ENCODE measurements around the gene GAL3ST2.

Gene GAL3ST2

GRCh38 chr2:241844066-241844728 lies 67.6 kb downstream of the GAL3ST2 start:
- H3K9me3 ChIP-seq (ENCODE audit: severe bottlenecking) = no peaks in the 10 kb centered on the region
- ATAC-seq (ENCODE audit: low read depth) = peak; percentile 83
- peaks cover 16% of the 10 kb centered on the region for H3K27me3 ChIP-seq (ENCODE audit: insufficient read depth, poor library complexity, severe bottlenecking)
- TF ChIP-seq, protein P1, sequence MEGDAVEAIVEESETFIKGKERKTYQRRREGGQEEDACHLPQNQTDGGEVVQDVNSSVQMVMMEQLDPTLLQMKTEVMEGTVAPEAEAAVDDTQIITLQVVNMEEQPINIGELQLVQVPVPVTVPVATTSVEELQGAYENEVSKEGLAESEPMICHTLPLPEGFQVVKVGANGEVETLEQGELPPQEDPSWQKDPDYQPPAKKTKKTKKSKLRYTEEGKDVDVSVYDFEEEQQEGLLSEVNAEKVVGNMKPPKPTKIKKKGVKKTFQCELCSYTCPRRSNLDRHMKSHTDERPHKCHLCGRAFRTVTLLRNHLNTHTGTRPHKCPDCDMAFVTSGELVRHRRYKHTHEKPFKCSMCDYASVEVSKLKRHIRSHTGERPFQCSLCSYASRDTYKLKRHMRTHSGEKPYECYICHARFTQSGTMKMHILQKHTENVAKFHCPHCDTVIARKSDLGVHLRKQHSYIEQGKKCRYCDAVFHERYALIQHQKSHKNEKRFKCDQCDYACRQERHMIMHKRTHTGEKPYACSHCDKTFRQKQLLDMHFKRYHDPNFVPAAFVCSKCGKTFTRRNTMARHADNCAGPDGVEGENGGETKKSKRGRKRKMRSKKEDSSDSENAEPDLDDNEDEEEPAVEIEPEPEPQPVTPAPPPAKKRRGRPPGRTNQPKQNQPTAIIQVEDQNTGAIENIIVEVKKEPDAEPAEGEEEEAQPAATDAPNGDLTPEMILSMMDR (IDR thresholded peaks at IDR 0.05; ENCODE audit: poor library complexity, severe bottlenecking) = peak; percentile 12
- H3K36me3 ChIP-seq (ENCODE audit: low read depth) = no peaks in the 10 kb centered on the region
- no peaks in the 10 kb centered on the region for H3K4me1 ChIP-seq (ENCODE audit: insufficient read depth, poor library complexity, severe bottlenecking)
- peak; percentile 45 for DNase-seq (ENCODE audit: low spot score)
- peak overlapping the region; percentile 16 for H3K4me3 ChIP-seq (ENCODE audit: severe bottlenecking)
- no peak overlapping the region for H3K27ac ChIP-seq (ENCODE audit: poor library complexity, severe bottlenecking)

DNA sequence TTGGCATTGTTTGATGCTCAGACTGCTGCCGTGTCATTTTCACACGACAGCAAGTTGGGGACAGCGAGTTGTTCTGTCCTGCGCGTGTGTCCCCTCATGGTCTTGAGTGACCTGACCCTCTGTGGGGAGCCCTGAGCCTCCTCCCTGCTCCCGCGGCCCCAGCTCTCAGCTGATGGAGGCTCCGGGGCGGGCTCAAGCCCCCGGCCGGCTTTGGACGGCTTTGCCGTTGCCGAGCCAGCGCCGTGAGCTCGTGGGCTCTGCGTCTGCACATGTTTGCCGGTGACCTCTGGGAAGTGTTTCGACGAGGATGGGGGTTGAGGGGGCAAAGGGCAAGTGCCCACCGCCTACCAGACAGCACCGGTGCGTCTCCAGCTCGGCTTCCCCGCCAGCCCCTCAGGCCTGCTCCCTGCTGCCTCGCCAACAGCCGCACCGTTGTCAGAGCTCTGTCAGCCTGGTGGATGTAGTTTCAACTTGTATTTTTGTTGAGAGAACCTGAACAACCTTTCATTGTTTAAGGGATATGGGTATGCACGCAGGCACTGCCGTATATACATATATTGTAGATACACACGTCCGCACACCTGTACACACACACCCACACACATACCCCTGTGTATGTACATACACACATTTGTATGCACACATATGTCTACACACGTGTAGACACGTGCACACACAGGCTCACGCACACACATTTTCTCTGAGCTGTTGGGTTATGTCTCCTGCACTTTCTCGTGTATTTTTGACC lies 68.4 kb downstream of the GAL3ST2 start:
- H3K27ac ChIP-seq (ENCODE audit: poor library complexity, severe bottlenecking) = no peak overlapping the region
- H3K9me3 ChIP-seq (ENCODE audit: severe bottlenecking) = no peaks in the 10 kb centered on the region
- H3K4me3 ChIP-seq (ENCODE audit: severe bottlenecking) = no peak overlapping the region
- peaks cover 16% of the 10 kb centered on the region for H3K27me3 ChIP-seq (ENCODE audit: insufficient read depth, poor library complexity, severe bottlenecking)
- DNase-seq (ENCODE audit: low spot score) = no peak
- TF ChIP-seq, protein P1 (IDR thresholded peaks at IDR 0.05; ENCODE audit: poor library complexity, severe bottlenecking) = no peak
- ATAC-seq (ENCODE audit: low read depth) = no peak
- no peaks in the 10 kb centered on the region for H3K4me1 ChIP-seq (ENCODE audit: insufficient read depth, poor library complexity, severe bottlenecking)
- no peaks in the 10 kb centered on the region for H3K36me3 ChIP-seq (ENCODE audit: low read depth)

GRCh38 chr2:241846406-241846805 lies 69.8 kb downstream of the GAL3ST2 start:
- Histone ChIP-seq H3K27ac (ENCODE audit: poor library complexity, severe bottlenecking) (no peak overlapping the region), H3K27me3 (ENCODE audit: insufficient read depth, poor library complexity, severe bottlenecking) (peaks cover 16% of the 10 kb centered on the region), H3K9me3 (ENCODE audit: severe bottlenecking) (no peaks in the 10 kb centered on the region), H3K4me3 (ENCODE audit: severe bottlenecking) (no peak overlapping the region), H3K4me1 (ENCODE audit: insufficient read depth, poor library complexity, severe bottlenecking) (no peaks in the 10 kb centered on the region), H3K36me3 (ENCODE audit: low read depth) (no peaks in the 10 kb centered on the region)
- TF ChIP-seq, protein P1 (IDR thresholded peaks at IDR 0.05; ENCODE audit: poor library complexity, severe bottlenecking) = no peak
- DNase-seq (ENCODE audit: low spot score) (no peak), ATAC-seq (ENCODE audit: low read depth) (no peak)

- TF ChIP-seq, protein P1 (IDR thresholded peaks at IDR 0.05; ENCODE audit: poor library complexity, severe bottlenecking) = no peak
- no peak for ATAC-seq (ENCODE audit: low read depth)
- no peak for DNase-seq (ENCODE audit: low spot score)
- no peaks in the 10 kb centered on the region for H3K36me3 ChIP-seq (ENCODE audit: low read depth)
- H3K27ac ChIP-seq (ENCODE audit: poor library complexity, severe bottlenecking) = no peak overlapping the region
- H3K4me3 ChIP-seq (ENCODE audit: severe bottlenecking) = no peak overlapping the region
- H3K9me3 ChIP-seq (ENCODE audit: severe bottlenecking) = no peaks in the 10 kb centered on the region
- H3K4me1 ChIP-seq (ENCODE audit: insufficient read depth, poor library complexity, severe bottlenecking) = no peaks in the 10 kb centered on the region
- H3K27me3 ChIP-seq (ENCODE audit: insufficient read depth, poor library complexity, severe bottlenecking) = peaks cover 16% of the 10 kb centered on the region
Measured at GRCh38 chr2:241848761-241849615, 72.4 kb downstream of the GAL3ST2 start.
